Smooth muscle cell (in vitro differentiated cells): Measurements from ENCODE around the gene COPG2. TPM values are rescaled to one million over a fixed set of nuclear protein-coding genes. Genes with fewer than 3 reads are reported as not detected.

Source experiments
- DNase-seq: peaks from one replicate; lab custom pipeline; 2025; ENCODE audit not compliant: unreplicated experiment; lab: John Stamatoyannopoulos, UW
- H2AFZ ChIP-seq: fragments of 200-600 bp; sonication (generic); 2 replicates; pipeline ENCODE4 v1.6.0; 2016; ENCODE audit warnings: antibody characterized with exemption, low read depth, mild to moderate bottlenecking
- H3F3A ChIP-seq: fragments of 200-600 bp; sonication (generic); 2 replicates; pipeline ENCODE4 v1.6.0; 2017; ENCODE audit warnings: antibody characterized with exemption, low read depth
- H3K27ac ChIP-seq: fragments of 200-600 bp; sonication (generic); 2 replicates; pipeline ENCODE4 v1.5.1; 2016; ENCODE audit warnings: low read depth, mild to moderate bottlenecking
- H3K27me3 ChIP-seq: fragments of 200-600 bp; sonication (generic); 2 replicates; pipeline ENCODE4 v1.6.1; 2016; ENCODE audit warnings: low read depth, mild to moderate bottlenecking
- H3K36me3 ChIP-seq: fragments of 200-600 bp; sonication (generic); 2 replicates; pipeline ENCODE4 v1.5.1; 2016; ENCODE audit warnings: low read depth
- H3K4me1 ChIP-seq: fragments of 200-600 bp; sonication (generic); 2 replicates; pipeline ENCODE4 v1.5.1; 2016; ENCODE audit warnings: low read depth
- H3K4me2 ChIP-seq: fragments of 200-600 bp; sonication (generic); 2 replicates; pipeline ENCODE4 v1.6.0; 2016; ENCODE audit warnings: mild to moderate bottlenecking
- H3K4me3 ChIP-seq: fragments of 200-600 bp; sonication (generic); 2 replicates; pipeline ENCODE4 v1.5.1; 2016; ENCODE audit warnings: mild to moderate bottlenecking
- H3K79me2 ChIP-seq: fragments of 200-600 bp; sonication (generic); 2 replicates; pipeline ENCODE4 v1.6.0; 2016; ENCODE audit warnings: low read depth, mild to moderate bottlenecking
- H3K9ac ChIP-seq: fragments of 200-600 bp; sonication (generic); 2 replicates; pipeline ENCODE4 v1.6.0; 2016; ENCODE audit warnings: low read depth
- H3K9me3 ChIP-seq: fragments of 200-600 bp; sonication (generic); replicated peaks from 2 replicates; pipeline ENCODE4 v1.5.1; 2016; ENCODE audit warnings: low read depth
- H4K20me1 ChIP-seq: fragments of 200-600 bp; sonication (generic); 2 replicates; pipeline ENCODE4 v1.6.0; 2016; ENCODE audit warnings: low read depth
- CTCF ChIP-seq: fragments of 200-600 bp; sonication (generic); IDR thresholded peaks from 2 replicates; pipeline ENCODE4 v1.5.1; 2017; ENCODE audit warnings: borderline replicate concordance, mild to moderate bottlenecking, antibody characterized with exemption; ENCODE audit not compliant: insufficient read depth, poor library complexity, severe bottlenecking
- WGBS: methylation state at CpG from one replicate; pipeline ENCODE4 v1.1.7; 2016; ENCODE audit warnings: low lambda C conversion rate; 5-methylcytosine and 5-hydroxymethylcytosine counted together
- polyA plus RNA-seq: library from polyadenylated mRNA; unstranded; fragments of >200 nt; fragmentation: Nextera tagmentation; extraction: Ambion mirVana; gene quantifications from 2 replicates; pipeline ENCODE4 v1.2.1, GENCODE V29; 2016
- total RNA-seq: library from RNA; depleted of rRNA; stranded (reverse); fragments of >200 nt; gene quantifications from 2 replicates; pipeline ENCODE4 v1.2.3, GENCODE V29; 2014

COPG2 gene
- total and polyA plus RNA-seq, 2 experiments from 2014 or later = 5.6 to 39.8 TPM

- no peaks in the 10 kb centered on the region for H3K27me3 ChIP-seq
- H3F3A ChIP-seq = no peaks in the 10 kb centered on the region
- no peak for TF ChIP-seq CTCF
- DNase-seq = no peak
- WGBS = 94% methylated on average over 4 of the region's 4 CpGs
- no peaks in the 10 kb centered on the region for H3K9me3 ChIP-seq
- no peak overlapping the region for H3K4me3 ChIP-seq
- H2AFZ ChIP-seq = no peak overlapping the region
- H3K4me2 ChIP-seq = no peak overlapping the region
- no peaks in the 10 kb centered on the region for H3K79me2 ChIP-seq
- H3K4me1 ChIP-seq = peaks cover 11% of the 10 kb centered on the region
- H3K36me3 ChIP-seq = no peaks in the 10 kb centered on the region
- no peak overlapping the region for H3K9ac ChIP-seq
- H3K27ac ChIP-seq = no peak overlapping the region
- H4K20me1 ChIP-seq = no peaks in the 10 kb centered on the region
Measured at GRCh38 chr7:130672146-130672545, 3.6 kb upstream of the COPG2 start.

- WGBS = 14% methylated on average over 12 of the region's 12 CpGs
- H3K27ac ChIP-seq = peak overlapping the region; percentile 49
Measured at GRCh38 chr7:130669085-130669700, 645 bp upstream of the COPG2 start.

GRCh38 chr7:130667593-130668257 lies 823 bp downstream of the COPG2 start:
- Histone ChIP-seq H3K27me3 (no peaks in the 10 kb centered on the region), H3K27ac (no peak overlapping the region), H3K79me2 (no peaks in the 10 kb centered on the region), H3F3A (no peaks in the 10 kb centered on the region), H2AFZ (peak overlapping the region; percentile 89), H3K4me1 (peaks cover 15% of the 10 kb centered on the region), H3K4me3 (peak overlapping the region; percentile 85), H4K20me1 (no peaks in the 10 kb centered on the region), H3K9me3 (no peaks in the 10 kb centered on the region), H3K4me2 (peak overlapping the region; percentile 90), H3K36me3 (no peaks in the 10 kb centered on the region), H3K9ac (peak overlapping the region; percentile 60)
- no peak for TF ChIP-seq CTCF
- DNase-seq = no peak
- WGBS = 27% methylated on average over 19 of the region's 19 CpGs

More at GRCh38 chr7:130669085-130669700, 645 bp upstream of the COPG2 start:
- Histone ChIP-seq H3K36me3 (no peaks in the 10 kb centered on the region), H3K27me3 (no peaks in the 10 kb centered on the region), H3K4me3 (peak overlapping the region; percentile 85), H4K20me1 (no peaks in the 10 kb centered on the region), H3K4me1 (peaks cover 15% of the 10 kb centered on the region), H3K9ac (peak overlapping the region; percentile 73), H3F3A (no peaks in the 10 kb centered on the region), H3K79me2 (no peaks in the 10 kb centered on the region), H3K9me3 (no peaks in the 10 kb centered on the region), H3K4me2 (peak overlapping the region; percentile 90), H2AFZ (peak overlapping the region; percentile 100)
- no peak for TF ChIP-seq CTCF
- no peak for DNase-seq
